Activated CD4-positive, CD25-positive, alpha-beta regulatory T cell treated with anti-CD3 and anti-CD28 coated beads, Interleukin-2, amount 50 U/mL, for 24 hours (primary cell): ENCODE results near the gene EDAR.

ENCODE experiments used
- ATAC-seq, 2 donors: fragments of 150-1000 bp; cut with Tn5 transposase; one replicate each; pipeline ENCODE4 v1.10.0; 2021; ENCODE audit warnings: mild to moderate bottlenecking in 1 of 2, moderate library complexity in 1 of 2

EDAR gene

DNA sequence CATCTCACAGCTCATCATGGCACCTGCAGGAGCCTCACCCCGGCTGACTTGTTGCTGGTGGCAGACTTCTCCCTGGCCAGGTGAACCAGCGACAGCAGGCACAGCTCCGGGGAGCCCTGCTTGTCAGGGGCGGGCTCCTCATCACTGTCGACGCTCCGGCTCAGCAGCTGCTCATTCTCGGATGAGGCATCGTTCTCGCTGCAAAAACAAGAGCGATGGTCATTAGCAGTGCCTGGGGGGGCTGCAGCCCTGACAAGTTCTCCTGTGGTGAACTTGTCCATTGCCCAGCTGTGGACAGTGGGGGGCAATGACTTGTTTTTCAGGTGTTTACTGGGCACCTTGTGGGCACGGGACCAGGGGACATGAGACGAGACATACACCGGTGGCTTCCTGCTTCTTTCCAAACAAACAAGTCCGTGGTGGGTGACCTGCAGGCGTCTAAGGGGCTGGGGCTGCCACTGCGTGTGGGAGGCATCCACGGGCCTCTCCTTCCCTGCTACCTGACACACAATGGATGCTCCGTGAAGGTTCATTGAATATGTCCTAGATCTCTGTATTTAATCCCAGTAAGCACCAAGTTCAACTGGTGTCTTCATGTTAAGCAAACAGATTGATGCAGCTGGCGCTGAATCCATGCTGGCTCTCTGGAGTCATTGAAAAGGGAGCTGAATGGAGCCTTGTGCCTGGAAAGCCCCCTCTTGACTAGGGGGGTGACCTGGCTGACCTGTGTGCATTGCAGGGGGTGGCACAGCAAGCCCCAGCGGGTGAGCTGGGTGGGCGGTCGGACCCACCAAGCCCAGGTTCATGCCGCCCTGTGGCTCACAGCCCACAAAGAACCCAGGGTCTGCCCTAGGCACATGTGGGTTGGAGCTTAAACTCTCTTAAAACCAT is 81.0 kb downstream of the EDAR start:
- ATAC-seq: no peak

DNA sequence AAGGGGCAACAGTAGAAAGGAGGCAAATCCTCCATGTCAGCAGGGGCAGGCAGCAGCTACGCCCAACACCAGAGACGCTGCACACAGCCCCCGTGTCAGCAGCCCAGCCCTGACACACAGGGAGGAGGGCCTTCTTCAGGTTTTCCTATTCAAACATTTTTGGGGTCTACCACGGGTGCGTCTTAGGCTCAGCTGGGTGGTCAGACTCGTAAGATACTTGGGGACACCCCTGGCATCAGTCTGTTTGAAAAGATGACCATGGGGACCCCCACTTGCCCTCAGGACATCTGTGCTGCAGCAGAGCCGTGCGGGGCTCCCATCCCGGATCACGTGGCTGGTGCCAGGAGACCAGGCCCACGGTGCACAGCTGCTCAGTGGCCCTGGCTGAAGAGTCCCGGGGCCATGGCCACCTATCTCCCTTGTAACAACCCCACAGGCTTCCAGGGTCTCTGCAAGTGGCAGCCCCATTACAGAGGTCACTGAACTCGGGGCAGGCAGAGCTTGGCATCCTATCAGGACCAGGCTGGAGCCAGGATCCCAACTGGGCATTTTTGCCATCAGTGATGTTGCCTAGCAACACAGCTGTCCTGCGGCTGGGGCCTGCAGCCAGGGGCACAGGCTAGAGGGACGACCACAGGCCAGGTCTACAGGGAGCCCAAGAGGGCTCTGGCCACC is 82.5 kb downstream of the EDAR start:
- no peak for ATAC-seq

DNA sequence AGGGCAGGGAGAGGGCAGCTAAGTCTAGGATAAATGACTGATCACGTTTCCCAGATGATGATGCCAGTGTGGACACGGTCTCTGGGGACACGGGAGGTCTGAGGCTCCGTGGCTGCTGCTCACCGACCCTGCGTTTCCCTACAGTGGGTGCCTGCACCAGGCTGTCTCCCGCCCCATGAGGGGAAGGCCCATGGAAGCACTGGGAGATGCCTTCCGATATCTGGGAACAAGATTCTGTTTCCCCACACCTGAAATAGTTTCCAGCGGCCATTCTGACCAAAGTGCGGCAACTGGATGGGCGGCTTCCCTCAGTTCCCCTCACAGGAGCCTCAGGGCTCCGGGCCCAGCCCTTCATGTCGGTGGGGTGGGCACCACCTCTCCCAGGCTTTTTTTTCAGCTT is 83.1 kb downstream of the EDAR start:
- ATAC-seq: no peak

DNA sequence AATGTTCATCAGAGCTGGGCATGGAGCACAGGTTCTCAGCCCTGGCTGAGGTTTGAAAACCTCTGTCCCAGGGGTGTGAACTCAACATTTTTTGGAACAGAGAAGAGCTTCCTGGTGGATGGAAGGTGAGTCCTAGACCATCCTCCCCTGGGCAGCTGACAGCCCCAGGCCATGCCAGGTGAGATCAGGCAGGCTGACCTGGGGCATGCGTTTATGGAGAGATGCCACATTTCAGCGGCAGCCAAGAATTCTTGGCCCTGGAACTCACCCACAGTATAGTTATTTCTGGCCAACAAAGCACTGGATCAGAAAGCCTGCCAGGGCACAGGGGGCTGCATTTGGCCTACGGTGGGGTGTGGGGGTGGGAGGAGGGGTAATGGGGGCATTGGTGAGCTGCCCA is 83.8 kb downstream of the EDAR start:
- ATAC-seq: no peak

DNA sequence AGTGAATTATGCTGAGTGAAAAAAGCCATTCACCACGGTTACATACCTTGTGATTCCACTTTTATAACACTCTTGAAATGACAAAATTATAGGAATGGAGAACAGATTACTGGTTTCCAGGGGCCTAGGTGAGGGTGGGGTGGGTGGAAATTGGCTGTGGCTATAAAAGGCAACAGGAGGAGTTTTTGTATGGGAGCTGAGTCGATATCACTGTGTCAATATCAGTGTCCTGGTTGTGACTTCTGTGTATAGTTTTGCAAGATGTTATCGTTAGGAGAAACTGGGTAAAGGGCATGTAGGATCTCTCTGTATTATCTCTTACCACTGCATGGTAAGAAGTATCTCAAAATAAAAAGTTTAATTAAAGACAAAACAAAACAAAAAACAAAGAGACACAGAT is 84.3 kb downstream of the EDAR start:
- ATAC-seq: no peak

DNA sequence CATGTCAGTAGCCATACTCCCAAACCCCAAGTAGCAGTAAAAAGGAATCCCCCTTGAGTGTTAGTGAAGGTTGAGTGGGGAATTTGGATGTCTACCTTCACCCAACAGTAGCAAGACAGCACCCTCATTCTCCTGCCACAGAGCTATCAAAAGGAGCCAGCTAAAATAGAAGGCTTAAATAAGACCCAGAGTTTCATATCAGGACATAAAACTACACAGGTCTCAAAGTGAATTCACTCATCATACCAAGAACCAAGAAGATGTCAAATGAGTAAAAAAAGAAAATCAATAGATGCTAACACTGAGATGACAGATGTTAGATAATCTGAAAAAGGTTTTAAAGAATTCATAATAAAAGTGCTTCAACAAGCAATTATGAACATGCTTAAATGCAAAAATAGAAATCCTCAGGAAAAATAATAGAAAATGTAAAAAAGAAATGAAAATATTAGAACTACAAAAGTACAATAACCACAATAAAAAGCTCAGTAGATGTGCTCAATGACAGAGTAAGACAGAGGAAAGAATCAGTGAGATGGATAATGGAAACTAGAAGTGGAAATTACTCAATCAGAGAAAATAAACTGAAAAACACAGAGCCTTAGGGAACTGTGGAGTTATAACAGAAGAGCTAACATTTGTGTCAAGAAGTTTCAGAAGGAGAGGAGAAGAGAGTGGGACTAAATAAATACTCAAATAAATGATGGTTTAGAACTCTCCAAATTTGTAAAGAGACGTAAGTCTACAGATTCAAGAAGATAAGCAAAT is 90.5 kb downstream of the EDAR start:
- no peak for ATAC-seq

DNA sequence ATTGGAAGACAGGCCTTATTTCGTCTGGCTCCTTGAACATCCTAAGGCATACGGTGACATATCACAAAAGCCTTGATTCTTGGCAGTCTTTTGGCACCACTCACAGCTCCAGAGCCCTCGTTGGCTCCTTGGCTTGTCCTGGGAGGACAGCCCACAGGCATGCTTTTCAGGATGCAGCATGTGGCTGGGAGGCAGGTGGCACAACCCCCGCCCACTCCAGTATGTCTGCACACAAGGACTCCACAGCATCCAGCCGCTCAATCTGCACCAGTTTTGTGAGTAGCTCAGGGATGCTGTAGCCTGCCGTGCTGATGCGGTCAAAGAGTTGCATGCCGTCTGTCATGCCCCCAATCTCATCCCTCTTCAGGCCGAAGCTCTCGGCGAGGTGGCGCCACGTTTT is 92.3 kb downstream of the EDAR start:
- ATAC-seq: no peak

DNA sequence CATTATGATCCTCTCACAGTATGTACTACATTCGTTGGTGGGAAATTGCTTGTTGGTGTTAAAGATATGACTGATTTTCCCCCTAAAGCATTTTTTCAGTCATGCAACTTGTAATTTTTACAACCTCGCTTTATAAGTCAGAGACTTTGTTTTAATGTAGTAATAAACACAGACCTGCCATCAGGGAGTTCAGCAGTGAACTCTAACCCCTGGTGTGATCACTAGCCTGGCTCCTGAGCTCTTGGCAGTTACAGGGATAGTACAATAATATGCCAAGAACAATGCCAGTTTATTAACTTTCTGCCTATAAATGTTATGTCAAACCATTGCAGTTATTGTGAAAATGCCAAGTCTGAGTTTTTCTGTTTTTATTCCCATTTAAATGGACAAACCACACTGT is 93.8 kb downstream of the EDAR start:
- ATAC-seq: no peak

DNA sequence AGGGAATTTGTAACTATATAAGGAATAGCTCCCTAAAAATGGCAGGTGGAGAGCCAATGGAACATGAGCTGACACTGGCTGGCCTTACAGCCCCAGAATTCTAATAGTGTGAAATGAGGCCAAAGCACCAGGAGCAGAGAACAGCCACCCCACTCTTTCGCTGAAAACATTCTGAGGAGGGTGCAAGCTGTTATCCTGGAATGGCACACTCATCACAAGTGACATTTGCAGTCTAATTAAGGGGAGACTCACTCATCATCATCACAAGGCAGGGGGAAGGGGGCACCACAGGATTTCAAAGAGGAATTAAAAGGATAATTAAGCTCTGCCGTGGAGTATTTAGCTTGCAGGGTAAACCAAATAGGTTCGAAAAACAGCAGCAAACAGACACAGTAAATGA is 94.3 kb downstream of the EDAR start:
- no peak for ATAC-seq

DNA sequence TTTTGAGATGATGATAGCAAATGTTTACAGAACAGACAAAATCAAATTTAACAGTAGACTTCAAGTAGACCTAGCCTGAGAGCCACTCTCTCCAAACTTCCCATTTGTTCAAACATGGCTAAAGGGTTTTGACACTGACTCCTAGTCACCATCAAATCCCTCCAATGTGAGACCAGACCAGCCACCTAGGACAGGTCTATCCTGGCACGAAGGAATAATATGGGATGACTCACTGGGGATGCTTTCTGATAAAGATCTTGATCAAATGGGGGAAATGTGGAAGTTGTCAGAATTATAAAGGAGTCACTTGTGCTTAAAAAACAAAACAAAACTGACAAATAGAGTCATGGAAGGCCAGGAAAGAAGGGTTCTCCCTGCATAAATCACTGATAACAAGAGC is 95.7 kb downstream of the EDAR start:
- no peak for ATAC-seq

DNA sequence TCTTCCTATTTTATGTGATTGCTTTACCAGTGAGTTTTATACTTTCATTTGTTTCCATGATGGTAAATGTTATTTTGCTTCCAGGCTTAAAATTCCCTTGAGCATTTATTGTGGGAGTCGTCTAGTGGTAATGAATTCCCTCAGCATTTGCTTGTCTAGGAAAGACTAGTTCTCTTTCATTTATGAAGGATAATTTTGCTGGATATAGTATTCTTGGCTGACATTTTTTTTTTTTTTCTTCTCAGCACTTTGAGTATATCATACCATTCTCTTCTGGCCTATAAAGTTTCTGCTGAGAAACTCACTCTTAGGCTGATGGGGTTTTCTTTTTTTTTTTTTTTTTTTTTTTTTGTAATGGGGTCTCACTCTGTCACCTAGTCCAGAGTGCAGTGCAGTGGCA is 99.1 kb downstream of the EDAR start:
- ATAC-seq: no peak

DNA sequence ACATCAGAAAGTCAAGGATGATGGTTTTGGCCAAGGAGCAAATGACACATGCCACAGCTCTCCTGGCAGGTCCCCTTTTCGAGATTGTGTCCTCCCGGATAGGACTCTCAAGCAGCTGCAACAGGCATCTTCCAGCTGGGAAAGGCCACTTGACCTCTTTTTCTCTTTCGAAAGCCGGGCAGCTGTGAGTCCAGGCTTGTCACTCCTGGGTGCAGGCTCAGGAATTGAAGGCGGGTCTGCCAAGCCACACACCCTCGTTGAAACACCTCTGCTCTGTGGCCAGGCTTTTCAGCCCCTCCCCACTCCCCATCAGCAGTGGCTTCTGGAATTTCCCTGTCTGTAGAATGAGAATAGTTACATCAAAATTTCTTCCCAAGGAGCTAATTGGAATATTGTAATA is 104.4 kb downstream of the EDAR start:
- no peak for ATAC-seq

DNA sequence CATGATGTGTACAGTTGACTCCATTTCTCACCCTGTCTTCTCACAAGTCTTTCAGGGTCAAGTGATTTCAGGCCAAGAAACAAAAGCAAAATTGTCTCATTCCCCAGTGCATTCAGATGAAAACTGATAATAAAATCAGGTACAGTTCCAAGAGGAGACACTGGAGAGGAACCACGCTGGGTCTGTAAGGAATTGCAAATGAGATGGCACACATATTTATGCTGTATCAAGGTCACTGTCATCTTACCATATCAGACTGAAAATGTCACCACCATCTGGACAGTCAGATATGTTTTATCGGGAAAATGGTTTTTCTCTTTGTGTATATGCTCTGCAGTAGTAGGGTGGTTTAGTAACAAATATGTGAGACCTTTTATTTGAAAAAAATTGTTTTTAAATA is 110.7 kb downstream of the EDAR start:
- no peak for ATAC-seq

DNA sequence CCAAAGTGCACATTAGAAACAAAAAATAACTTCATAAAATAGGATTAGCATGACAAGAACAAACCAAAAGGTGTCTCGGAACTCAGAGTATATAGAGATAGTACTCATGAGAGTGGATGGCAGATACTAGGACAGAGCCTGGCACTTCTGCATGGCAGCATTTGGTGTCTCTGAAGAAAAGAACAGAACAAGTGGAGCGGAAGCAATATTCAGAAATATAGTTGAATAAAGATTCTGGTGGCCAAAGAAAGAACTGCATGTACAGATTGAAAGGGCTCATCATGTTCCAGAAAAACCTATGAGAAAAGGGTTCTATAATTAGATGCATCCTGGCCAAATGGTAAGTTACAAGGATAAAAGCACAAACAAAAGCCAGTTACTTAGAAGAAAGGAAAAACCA is 111.5 kb downstream of the EDAR start:
- ATAC-seq: no peak

DNA sequence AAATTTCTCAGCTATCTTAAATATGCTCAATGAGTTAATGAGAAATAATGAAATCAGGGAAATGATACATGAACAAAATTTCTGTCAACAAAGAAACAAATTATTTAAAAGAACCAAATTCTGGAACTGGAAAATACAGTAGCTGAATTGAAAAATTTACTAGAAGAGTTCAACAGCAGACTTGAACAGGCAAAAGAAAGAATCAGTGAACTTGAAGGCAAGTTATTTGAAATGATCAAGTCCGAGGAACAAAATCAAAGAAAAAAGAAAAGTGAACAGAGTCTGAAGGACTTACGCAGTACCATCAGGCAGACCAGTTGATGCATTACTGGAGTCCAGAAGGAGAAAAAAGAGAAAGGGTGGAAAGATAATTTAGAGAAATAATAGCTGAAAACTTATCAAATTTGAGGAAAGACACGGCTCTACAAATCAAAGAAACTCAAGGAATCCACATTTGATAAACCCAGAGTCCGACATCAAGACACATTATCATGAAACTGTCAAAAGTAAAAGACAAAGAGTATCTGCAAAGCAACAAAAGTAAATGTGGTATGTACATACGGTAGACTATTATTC is 118.9 kb downstream of the EDAR start:
- no peak for ATAC-seq

DNA sequence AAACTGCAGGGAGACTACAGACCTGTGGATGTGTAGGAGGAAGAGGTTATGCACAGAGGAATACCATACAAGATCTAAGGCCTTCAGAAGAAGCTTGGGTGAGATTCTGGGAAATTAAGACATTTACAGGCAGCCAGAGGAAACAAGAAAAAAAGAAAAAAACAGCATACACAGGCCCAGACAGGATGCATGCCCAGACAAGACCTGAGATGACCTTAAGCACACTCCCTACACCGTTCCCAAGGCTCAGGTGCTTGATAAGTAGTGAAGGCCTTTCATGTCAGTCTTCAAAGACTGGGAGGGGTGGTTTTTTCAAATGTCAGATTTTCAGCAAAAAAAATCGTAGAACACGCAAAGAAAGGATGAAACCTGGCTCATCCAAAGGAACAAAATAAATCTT is 119.5 kb downstream of the EDAR start:
- no peak for ATAC-seq

DNA sequence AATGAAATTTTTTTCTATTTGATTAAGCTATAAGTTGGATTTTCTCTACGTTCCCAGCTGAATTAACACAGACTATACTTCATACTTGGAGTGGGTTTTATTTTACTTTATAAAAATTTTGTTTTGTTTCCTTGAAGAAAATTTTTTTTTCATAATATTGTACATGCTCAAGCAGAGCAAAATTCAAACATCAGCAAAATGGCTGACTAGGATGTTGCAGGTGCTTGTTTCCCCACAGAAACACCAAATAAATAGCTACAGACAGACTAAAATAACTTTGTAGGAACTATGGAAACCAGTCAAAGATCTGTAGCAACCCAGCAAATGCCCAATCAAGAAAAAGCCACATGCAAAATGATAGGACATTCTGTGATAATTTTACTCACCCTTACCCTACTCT is 120.1 kb downstream of the EDAR start:
- no peak for ATAC-seq

DNA sequence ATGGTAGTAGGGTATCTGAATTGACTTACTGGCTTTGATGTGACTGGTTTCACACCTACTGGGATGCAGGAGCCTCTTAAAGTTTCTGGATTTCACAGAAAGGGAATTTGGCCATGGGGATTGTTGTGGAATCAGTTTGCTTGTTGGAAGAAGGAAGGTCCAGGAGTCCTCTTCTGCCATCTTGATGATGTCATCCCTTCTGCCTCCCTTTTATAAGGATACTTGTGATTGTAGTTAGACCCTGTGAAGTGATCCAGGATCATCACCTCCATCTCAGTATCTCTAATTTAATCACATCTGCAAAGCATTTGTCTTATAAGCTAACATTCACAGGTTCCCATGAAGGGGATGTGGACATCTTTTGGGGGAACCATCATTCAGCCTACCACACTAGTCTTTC is 123.0 kb downstream of the EDAR start:
- ATAC-seq: no peak

DNA sequence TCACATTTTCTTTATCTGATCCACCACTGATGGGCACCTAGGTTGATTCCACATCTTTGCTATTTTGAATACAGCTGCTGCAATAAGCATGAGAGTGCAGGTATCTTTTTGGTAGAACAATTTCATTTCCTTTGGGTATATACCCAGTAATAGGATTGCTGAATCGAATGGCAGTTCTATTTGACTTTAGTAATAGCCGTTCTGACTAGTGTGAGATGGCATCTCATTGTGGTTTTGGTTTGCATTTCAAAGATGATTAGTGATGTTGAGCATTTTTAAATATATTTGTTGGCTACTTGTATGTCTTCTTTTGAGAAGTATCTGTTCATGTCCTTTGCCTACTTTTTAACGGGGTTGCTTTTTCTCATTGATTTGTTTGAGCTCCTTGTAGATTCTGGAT is 130.1 kb downstream of the EDAR start:
- no peak for ATAC-seq

DNA sequence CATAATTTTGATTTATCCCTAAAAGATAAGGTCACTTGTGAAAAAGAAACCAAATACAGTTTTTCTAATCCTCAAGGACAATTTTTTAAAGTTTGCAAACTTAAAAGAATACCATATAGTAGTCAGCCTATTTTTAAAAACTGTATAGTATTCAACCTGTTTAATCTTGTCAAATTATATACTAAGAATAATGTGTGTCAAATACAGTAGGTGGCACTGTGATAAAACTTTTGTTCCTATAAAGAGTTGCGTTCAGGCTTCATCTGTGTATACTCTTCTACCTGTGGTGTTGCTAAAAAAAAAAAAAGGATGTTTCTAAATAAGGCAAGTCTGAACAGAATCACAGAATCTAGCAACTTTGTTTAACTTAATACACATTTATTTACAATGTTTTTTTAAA is 133.8 kb downstream of the EDAR start:
- ATAC-seq: no peak

DNA sequence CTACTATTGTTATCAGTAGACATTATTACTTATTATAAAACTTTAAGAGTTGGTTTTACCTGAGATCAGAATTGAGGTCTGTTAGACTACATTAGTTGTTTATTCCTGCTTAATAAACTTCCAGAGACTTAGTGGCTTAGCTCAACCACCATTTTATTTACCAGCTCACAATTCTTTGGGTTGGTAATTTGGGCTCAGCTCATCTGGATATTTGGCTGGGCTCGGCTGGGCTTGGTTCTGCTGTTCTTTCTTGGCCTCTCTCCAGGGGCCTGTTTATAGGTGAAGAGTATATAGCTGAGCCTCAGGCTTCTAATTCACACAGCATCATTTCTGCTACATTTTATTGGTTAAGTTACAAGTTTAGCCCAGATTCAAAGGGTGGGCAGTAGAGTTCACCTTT is 134.5 kb downstream of the EDAR start:
- ATAC-seq: no peak

DNA sequence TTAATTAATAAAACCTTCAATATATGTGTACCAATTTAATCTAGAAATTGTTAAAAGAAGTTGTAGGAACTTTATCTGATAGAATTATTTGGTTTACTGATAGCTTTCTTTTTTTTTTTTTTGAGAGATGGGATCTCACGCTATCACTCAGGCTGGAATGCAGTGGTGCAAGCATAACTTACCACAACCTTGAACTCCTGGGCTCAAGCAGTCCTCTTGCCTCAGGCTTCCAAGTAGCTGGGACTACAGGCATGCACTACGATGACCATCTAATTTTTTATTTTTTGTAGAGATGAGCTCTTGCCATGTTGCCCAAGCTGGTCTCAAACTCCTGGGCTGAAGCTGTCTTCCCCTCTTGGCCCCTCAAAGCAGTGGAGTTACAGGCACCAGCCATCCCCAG is 135.6 kb downstream of the EDAR start:
- no peak for ATAC-seq

DNA sequence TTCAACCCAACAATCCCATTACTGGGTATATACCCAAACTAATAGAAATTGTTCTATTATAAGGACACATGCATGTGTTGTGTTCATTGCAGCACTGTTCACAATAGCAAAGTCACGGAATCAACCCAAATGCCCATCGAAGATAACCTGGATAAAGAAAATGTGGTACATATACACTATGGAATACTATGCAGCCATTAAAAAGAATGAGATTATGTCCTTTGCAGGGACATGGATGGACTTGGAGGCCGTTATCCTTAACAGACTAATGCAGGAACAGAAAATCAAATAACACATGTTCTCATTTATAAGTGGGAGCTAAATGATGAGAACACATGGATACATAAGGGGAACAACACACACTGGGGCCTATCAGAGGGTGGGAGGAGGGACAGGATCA is 136.6 kb downstream of the EDAR start:
- ATAC-seq: no peak

DNA sequence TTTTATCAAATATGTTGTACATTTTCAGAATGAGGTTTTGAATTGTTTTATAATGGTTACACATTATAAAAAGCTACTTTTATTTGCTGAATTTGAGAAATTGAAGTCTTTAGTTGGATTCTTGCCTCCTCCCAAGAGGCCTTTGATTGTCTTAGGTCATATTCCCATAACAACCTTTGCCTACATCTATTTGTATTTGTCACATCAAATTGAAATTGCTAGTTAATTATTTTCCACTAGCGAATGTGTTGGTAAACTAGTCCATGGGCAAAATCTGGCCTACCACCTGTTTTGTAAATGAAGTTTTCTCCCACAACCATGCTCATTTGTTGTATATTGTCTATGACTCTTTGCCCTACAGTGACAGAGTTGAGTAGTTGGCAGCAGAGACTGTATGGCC is 142.0 kb downstream of the EDAR start:
- ATAC-seq: no peak
